HepG2 (cell line): ENCODE data around the gene MCOLN3. TPM values are rescaled to one million over a fixed set of nuclear protein-coding genes. Genes with fewer than 3 reads are reported as not detected.

Experiments used
- ATAC-seq: fragments of 200-7000 bp; cut with Tn5 transposase; 3 replicates; pipeline ENCODE4 v1.9.1; 2020; ENCODE audit warnings: mild to moderate bottlenecking, moderate library complexity
- BruUV-seq: library from RNA; stranded (reverse); fragments of 400-500 nt; replicated peaks from 2 replicates; lab custom pipeline; 2021; lab: Mats Ljungman, UMichigan
- CTCF ChIA-PET: fragments of 300-600 bp; formaldehyde crosslinking; extraction: SDS; loops from one replicate; lab custom pipeline; 2021; ENCODE audit warnings: low total read pairs, inconsistent platforms, low intra/inter-chr PET ratio; lab: Yijun Ruan, JAX
- POLR2A ChIA-PET: fragments of 350-600 bp; sonication (Branson Sonifier 250); formaldehyde crosslinking; loops from one replicate; lab custom pipeline; 2020; ENCODE audit warnings: antibody characterized with exemption, inconsistent platforms; lab: Yijun Ruan, JAX
- DNase-seq: peaks from one replicate; pipeline ENCODE4 v3.0.0-alpha.2; 2015; ENCODE audit warnings: low spot score
- FAIRE-seq: peaks from 3 replicates; lab custom pipeline; 2011; peaks lifted over from hg19 to GRCh38; lab: Jason Lieb, UNC
- H2AFZ ChIP-seq: one replicate; pipeline ENCODE4 v1.6.1; 2011; ENCODE audit warnings: low read length, inconsistent platforms
- H3K27ac ChIP-seq: fragments of 300-600 bp; 3 replicates; pipeline ENCODE4 v1.8.0; 2011; ENCODE audit warnings: mixed run types, mild to moderate bottlenecking, mixed read lengths, low read length, inconsistent platforms; ENCODE audit not compliant: insufficient read depth; ENCODE audit errors: extremely low read length
- H3K27me3 ChIP-seq, 2 experiments: fragments of 200-600 bp in 1 of 2; 2 replicates in 1 of 2; 3 replicates in 1 of 2; pipeline versions ENCODE4 v1.6.0 to v1.8.0; 2011; ENCODE audit warnings: low read length in 2 of 2, mild to moderate bottlenecking in 2 of 2, moderate library complexity in 2 of 2, inconsistent platforms in 1 of 2; ENCODE audit not compliant: insufficient read depth in 2 of 2, control insufficient read depth in 1 of 2
- H3K36me3 ChIP-seq, 2 experiments: fragments of 200-600 bp in 1 of 2; replicated peaks in 1 of 2; 2 replicates in 1 of 2; 3 replicates in 1 of 2; pipeline versions ENCODE4 v1.5.1 to v1.8.0; 2011; ENCODE audit warnings: low read length in 2 of 2, inconsistent platforms in 1 of 2; ENCODE audit not compliant: insufficient read depth in 2 of 2, control insufficient read depth in 1 of 2
- H3K4me1 ChIP-seq: 2 replicates; pipeline ENCODE4 v1.5.1; 2012; ENCODE audit warnings: low read length, inconsistent platforms; ENCODE audit not compliant: insufficient read depth
- H3K4me2 ChIP-seq: 2 replicates; pipeline ENCODE4 v1.6.0; 2011; ENCODE audit warnings: low read depth, low read length, inconsistent platforms
- H3K4me3 ChIP-seq, 3 experiments: fragments of 200-600 bp in 1 of 3; sonication (generic), shearing (Covaris generic) in 1 of 3; replicated peaks in 1 of 3; 2 replicates each; pipeline ENCODE4 v1.5.1; 2011 to 2016; ENCODE audit warnings: low read length in 3 of 3, inconsistent platforms in 2 of 3, low read depth in 2 of 3, mild to moderate bottlenecking in 2 of 3, control low read depth in 1 of 3, mixed read lengths in 1 of 3; ENCODE audit not compliant: insufficient read depth in 1 of 3
- H3K79me2 ChIP-seq: one replicate; pipeline ENCODE4 v1.6.1; 2011; ENCODE audit warnings: low read length, inconsistent platforms; ENCODE audit not compliant: insufficient read depth
- H3K9ac ChIP-seq: 2 replicates; pipeline ENCODE4 v1.6.0; 2011; ENCODE audit warnings: mild to moderate bottlenecking, low read depth, low read length, inconsistent platforms; ENCODE audit not compliant: insufficient read depth
- H3K9me3 ChIP-seq: 2 replicates; pipeline ENCODE4 v1.5.1; 2012; ENCODE audit warnings: mild to moderate bottlenecking, low read length
- H4K20me1 ChIP-seq: 2 replicates; pipeline ENCODE4 v1.6.0; 2011; ENCODE audit warnings: inconsistent platforms, mild to moderate bottlenecking, low read length, moderate library complexity; ENCODE audit not compliant: insufficient read depth
- CENPT ChIP-seq: sonication (generic); formaldehyde crosslinking; IDR thresholded peaks from 2 replicates; pipeline ENCODE4 v1.8.0; 2022; ENCODE audit warnings: low read depth, mild to moderate bottlenecking, moderate library complexity, missing genetic modification reagents
- ZNF460 ChIP-seq: sonication (generic); formaldehyde crosslinking; IDR thresholded peaks from 2 replicates; pipeline ENCODE4 v1.5.1; 2020; ENCODE audit warnings: missing genetic modification reagents, mild to moderate bottlenecking, borderline replicate concordance
- WGBS: methylation state at CpG from one replicate; pipeline ENCODE4 v1.1.6; 2017; ENCODE audit warnings: low lambda C conversion rate; 5-methylcytosine and 5-hydroxymethylcytosine counted together
- in situ Hi-C: cut with HindIII; loops from 2 replicates; pipeline ENCODE4 v1.10.0; 2017; ENCODE audit warnings: low pct_unique_long_range_greater_than_20kb; ENCODE audit not compliant: extremely low pct_ligation_motif_present
- intact Hi-C: fragments of 100-400 bp; cut with micrococcal nuclease; formaldehyde crosslinking; loops from one replicate; pipeline ENCODE4 v1.10.0; 2022; ENCODE audit not compliant: unreplicated experiment
- polyA plus RNA-seq, 8 experiments: library from polyadenylated mRNA; depleted of rRNA in 3 of 8; stranded (reverse) in 7 of 8; unstranded in 1 of 8; fragments of >200 nt; fragmentation: Illumina TruSeq in 4 of 8; extraction: Trizol in 4 of 8; gene quantifications; 2 replicates each; pipeline versions ENCODE4 v1.2.1 to v1.2.3, GENCODE V29; 2011 to 2016; ENCODE audit warnings: low read depth in 4 of 8, missing spikeins in 1 of 8, mixed read lengths in 1 of 8; ENCODE audit not compliant: insufficient read depth in 1 of 8
- total RNA-seq, 5 experiments: library from RNA; depleted of rRNA; stranded (reverse); fragments of >200 nt; fragmentation: Illumina TruSeq; extraction: Trizol; gene quantifications; 2 replicates each; pipeline ENCODE4 v1.2.3, GENCODE V29; 2016; ENCODE audit warnings: low read depth in 1 of 5
- TF ChIP-seq, protein P1 (sequence below): sonication (generic); formaldehyde crosslinking; IDR thresholded peaks from 2 replicates; pipeline ENCODE4 v1.4.0; 2020; ENCODE audit warnings: missing genetic modification reagents
- TF ChIP-seq, protein P2 (sequence below): sonication (generic); formaldehyde crosslinking; IDR thresholded peaks from 2 replicates; pipeline ENCODE4 v1.9.0; 2021; ENCODE audit warnings: missing genetic modification reagents, borderline replicate concordance

Gene MCOLN3
- total and polyA plus RNA-seq, 2 of the 13 experiments (the other 11 are each of a cell fraction or from before 2014, with no cell fraction given) = 0.04 TPM

DNA sequence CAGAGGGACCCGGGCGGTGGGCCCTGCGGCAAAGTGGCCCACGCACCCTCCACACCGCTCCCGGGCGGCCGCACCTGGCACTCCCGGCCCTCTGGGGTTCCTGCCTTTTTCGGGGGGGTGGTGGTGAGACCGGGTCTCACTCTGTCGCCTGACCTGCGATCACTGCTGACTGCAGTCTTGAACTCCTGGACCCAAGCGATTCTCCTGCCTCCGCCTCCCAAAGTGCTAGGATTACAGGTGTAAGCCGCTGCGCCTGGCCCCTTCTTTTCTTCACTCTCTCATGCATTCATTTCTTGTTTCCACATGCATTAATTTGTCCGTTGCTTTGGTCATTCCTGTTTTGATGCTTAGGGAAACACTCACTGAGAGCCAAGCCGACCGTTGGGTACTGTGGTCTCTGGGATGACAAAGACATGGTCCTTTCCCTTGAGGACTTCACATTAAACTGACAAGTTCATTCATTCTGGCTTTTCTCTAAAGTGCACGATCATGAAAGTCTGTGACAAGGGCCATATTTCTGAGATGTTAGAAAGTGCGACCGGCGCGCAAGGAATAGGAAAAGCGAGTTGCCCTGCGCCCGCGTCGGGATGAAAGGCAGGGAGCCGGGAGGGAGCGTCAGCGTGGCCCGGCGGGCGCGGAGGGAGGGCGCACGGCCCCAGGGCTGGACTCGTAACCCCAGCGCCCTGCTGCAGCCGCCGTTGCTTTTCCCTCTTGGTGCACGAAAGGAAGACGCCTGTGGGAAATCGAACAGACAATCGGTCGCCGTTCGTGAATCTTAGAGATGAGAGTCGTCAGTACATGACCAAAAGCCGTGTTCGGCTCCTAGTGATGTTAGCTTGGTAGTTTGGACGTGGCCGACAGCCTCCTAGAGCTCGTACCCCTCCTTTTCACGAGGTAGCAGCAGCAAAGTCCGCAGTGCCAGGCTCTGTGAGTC lies 50.4 kb downstream of the MCOLN3 start (continued):
- TF ChIP-seq, protein P1, sequence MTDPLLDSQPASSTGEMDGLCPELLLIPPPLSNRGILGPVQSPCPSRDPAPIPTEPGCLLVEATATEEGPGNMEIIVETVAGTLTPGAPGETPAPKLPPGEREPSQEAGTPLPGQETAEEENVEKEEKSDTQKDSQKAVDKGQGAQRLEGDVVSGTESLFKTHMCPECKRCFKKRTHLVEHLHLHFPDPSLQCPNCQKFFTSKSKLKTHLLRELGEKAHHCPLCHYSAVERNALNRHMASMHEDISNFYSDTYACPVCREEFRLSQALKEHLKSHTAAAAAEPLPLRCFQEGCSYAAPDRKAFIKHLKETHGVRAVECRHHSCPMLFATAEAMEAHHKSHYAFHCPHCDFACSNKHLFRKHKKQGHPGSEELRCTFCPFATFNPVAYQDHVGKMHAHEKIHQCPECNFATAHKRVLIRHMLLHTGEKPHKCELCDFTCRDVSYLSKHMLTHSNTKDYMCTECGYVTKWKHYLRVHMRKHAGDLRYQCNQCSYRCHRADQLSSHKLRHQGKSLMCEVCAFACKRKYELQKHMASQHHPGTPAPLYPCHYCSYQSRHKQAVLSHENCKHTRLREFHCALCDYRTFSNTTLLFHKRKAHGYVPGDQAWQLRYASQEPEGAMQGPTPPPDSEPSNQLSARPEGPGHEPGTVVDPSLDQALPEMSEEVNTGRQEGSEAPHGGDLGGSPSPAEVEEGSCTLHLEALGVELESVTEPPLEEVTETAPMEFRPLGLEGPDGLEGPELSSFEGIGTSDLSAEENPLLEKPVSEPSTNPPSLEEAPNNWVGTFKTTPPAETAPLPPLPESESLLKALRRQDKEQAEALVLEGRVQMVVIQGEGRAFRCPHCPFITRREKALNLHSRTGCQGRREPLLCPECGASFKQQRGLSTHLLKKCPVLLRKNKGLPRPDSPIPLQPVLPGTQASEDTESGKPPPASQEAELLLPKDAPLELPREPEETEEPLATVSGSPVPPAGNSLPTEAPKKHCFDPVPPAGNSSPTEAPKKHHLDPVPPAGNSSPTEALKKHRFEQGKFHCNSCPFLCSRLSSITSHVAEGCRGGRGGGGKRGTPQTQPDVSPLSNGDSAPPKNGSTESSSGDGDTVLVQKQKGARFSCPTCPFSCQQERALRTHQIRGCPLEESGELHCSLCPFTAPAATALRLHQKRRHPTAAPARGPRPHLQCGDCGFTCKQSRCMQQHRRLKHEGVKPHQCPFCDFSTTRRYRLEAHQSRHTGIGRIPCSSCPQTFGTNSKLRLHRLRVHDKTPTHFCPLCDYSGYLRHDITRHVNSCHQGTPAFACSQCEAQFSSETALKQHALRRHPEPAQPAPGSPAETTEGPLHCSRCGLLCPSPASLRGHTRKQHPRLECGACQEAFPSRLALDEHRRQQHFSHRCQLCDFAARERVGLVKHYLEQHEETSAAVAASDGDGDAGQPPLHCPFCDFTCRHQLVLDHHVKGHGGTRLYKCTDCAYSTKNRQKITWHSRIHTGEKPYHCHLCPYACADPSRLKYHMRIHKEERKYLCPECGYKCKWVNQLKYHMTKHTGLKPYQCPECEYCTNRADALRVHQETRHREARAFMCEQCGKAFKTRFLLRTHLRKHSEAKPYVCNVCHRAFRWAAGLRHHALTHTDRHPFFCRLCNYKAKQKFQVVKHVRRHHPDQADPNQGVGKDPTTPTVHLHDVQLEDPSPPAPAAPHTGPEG = no peak

DNA sequence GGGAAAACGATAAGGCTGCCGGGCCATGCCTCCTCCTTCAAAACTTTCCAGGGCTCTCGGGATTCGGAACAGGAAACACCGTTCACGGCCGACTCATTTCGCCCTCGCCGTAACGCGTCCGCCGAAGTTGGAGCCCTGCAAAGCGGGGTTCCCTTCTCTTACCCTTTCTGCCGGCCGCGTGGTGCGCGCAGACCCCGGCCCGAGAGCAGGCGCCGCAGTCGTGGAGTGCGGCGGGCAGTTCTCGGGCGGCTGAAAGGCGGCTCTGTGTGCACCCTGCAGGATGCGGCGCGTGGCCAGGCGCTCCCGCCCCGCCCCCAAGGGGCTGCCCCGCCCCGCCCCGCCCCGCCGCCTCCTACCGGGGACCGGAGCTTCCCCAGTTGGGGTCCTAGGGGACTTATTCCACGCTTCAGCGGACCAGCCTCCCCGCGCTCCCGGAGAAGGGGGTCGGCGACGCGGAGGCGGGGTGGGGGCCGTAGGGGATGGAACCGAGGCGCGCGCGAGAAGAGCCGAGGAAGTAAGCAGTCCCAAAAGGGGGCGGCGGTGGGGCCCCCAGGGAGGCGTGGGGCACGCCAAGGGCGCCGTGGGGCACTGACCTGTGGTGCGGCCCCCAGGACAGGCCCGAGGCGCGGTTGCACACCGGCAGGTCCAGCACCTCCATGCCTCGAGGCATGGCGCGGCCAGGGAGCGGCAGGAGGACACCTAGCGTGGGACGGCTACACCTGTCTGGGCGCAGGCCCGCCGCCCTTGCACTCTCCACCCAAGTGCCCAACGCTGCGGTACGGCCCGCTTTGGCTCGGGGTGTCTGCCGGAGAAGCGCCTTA lies 51.2 kb downstream of the MCOLN3 start, which contains the start of gene MCOLN2:
Gene MCOLN2 (minus strand): TSS at position 268 of the 821 bp plus-strand sequence. CDS start 241 bp downstream, at position 27.
- in situ Hi-C loops (no loop called here), intact Hi-C loops (no loop called here)
- ATAC-seq (peak; percentile 84), DNase-seq (no peak), FAIRE-seq (no peak)
- no peak within 1 kb of the TSS for H3K27ac ChIP-seq
- H2AFZ ChIP-seq = no peak within 1 kb of the TSS
- ChIA-PET CTCF (no interaction called here), POLR2A (no interaction called here)
- no peak within 1 kb of the TSS for H3K9ac ChIP-seq
- H3K4me1 ChIP-seq = no peaks in the 10 kb centered on the region
- peak within 1 kb of the TSS in 1 of 3 experiments; percentile 23; a peak in 1 of 6 replicates for H3K4me3 ChIP-seq
- no peaks in the 10 kb centered on the region for H3K79me2 ChIP-seq
- H3K9me3 ChIP-seq = no peaks in the 10 kb centered on the region
- WGBS = 49% methylated on average over 42 of the region's 87 CpGs
- no TSS peak for BruUV-seq
- peak within 1 kb of the TSS; percentile 32 for H3K4me2 ChIP-seq
- no peaks in the 10 kb centered on the region for H4K20me1 ChIP-seq
- H3K36me3 ChIP-seq = no peaks in the 10 kb centered on the region
- peaks cover 0 to 22% of the 10 kb centered on the region in 2 experiments for H3K27me3 ChIP-seq
- TF ChIP-seq CENPT (CRISPR knock-in tag) (no peak), ZNF460 (CRISPR knock-in tag) (no peak)
- TF ChIP-seq, protein P2, sequence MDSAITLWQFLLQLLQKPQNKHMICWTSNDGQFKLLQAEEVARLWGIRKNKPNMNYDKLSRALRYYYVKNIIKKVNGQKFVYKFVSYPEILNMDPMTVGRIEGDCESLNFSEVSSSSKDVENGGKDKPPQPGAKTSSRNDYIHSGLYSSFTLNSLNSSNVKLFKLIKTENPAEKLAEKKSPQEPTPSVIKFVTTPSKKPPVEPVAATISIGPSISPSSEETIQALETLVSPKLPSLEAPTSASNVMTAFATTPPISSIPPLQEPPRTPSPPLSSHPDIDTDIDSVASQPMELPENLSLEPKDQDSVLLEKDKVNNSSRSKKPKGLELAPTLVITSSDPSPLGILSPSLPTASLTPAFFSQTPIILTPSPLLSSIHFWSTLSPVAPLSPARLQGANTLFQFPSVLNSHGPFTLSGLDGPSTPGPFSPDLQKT (CRISPR knock-in tag) = no peak
